ENCODE measurements around the gene ANP32E. TPM values are rescaled to one million over a fixed set of nuclear protein-coding genes. Genes with fewer than 3 reads are reported as not detected.

The ANP32E gene
- total and polyA plus RNA-seq, 2 of the 8 experiments (the other 6 are each of a cell fraction or from before 2014, with no cell fraction given): 20.7 to 123 TPM

GRCh38 chr1:150263549-150263948, 27.6 kb upstream of the ANP32E start:
- Histone ChIP-seq H2BK120ac (replicated peaks; ENCODE audit: low read depth, low read length) (no peak overlapping the region), H2AK5ac (ENCODE audit: low read depth, low read length) (no peak overlapping the region), H2AFZ (ENCODE audit: low read length) (no peak overlapping the region), H3K23ac (ENCODE audit: insufficient read length) (no peak overlapping the region), H4K20me1 (replicated peaks in 1 of 2; ENCODE audit: control insufficient read depth in 1 of 2, insufficient read depth in 2 of 2, low read length in 2 of 2) (peaks cover 3 to 4% of the 10 kb centered on the region in 2 experiments), H3K27ac (ENCODE audit: low read depth, low read length) (no peak overlapping the region), H3K56ac (replicated peaks; ENCODE audit: insufficient read length, low read depth, low read length) (no peak overlapping the region), H3K36me3 (ENCODE audit: control insufficient read depth in 2 of 4, insufficient read depth in 4 of 4, low read length in 3 of 4) (peaks cover 24 to 60% (median 48%) of the 10 kb centered on the region in 4 experiments), H3K14ac (ENCODE audit: insufficient read length) (no peak overlapping the region), H4K91ac (replicated peaks; ENCODE audit: insufficient read length, low read length) (no peak overlapping the region), H3K79me1 (ENCODE audit: low read depth, low read length) (peaks cover 16% of the 10 kb centered on the region; the same call in 1 of the 2 replicates), H3K4ac (replicated peaks; ENCODE audit: insufficient read length, low read depth, low read length) (no peak overlapping the region), H3K4me1 (replicated peaks in 1 of 4; ENCODE audit: control insufficient read depth in 3 of 4, insufficient read depth in 4 of 4, low read length in 3 of 4) (peaks cover 4 to 15% (median 11%) of the 10 kb centered on the region in 4 experiments; a peak in 6 of 7 replicates), H3K27me3 (replicated peaks in 1 of 4; ENCODE audit: control insufficient read depth in 3 of 4, extremely low read depth in 1 of 4, insufficient read depth in 3 of 4, low read length in 3 of 4) (no peaks in the 10 kb centered on the region), H3K9ac (replicated peaks in 1 of 4; ENCODE audit: extremely low read depth in 1 of 4, low read depth in 3 of 4, low read length in 3 of 4) (no peak overlapping the region), H4K5ac (ENCODE audit: insufficient read length, low read depth, low read length) (no peak overlapping the region), H2BK12ac (ENCODE audit: low read depth, low read length) (no peak overlapping the region), H3K4me3 (ENCODE audit: extremely low read depth in 1 of 4, insufficient read depth in 2 of 4, low read depth in 3 of 4, low read length in 4 of 4) (no peak overlapping the region), H4K8ac (ENCODE audit: extremely low read depth, insufficient read depth, low read length) (no peak overlapping the region), H3K23me2 (ENCODE audit: low read depth, low read length) (peaks cover 22% of the 10 kb centered on the region), H2BK20ac (ENCODE audit: low read length) (no peak overlapping the region), H3K9me3 (ENCODE audit: insufficient read depth in 2 of 2, low read depth in 1 of 2, low read length in 1 of 2) (no peaks in the 10 kb centered on the region), H3K79me2 (ENCODE audit: control insufficient read depth in 1 of 2, insufficient read depth in 2 of 2, low read length in 2 of 2) (peaks cover 11 to 35% of the 10 kb centered on the region in 2 experiments), H2BK5ac (ENCODE audit: low read depth, low read length) (no peak overlapping the region), H2BK15ac (ENCODE audit: low read length) (no peak overlapping the region), H3K18ac (ENCODE audit: extremely low read depth, low read length) (no peak overlapping the region), H3K4me2 (ENCODE audit: insufficient read depth in 1 of 2, low read depth in 2 of 2, low read length in 2 of 2) (no peak overlapping the region)
- ChIA-PET CTCF (ENCODE audit: partially characterized antibody) (interaction anchor here (1.1 to 17.5 kb wide), 3 partner anchors 9 to 53 kb away, joined by 3 to 326 read pairs (median 8); partner anchors contain the start of genes APH1A, C1orf54 and CIART), POLR2A (ENCODE audit: partially characterized antibody) (interaction anchor here (0.9 to 19.4 kb wide), 6 partner anchors 11 to 101 kb away, joined by 3 to 535 read pairs (median 4); partner anchors contain the start of genes APH1A, C1orf54 and CIART)
- FAIRE-seq: no peak
- WGBS, 2 experiments (ENCODE audit: extremely low coverage in 1 of 2, insufficient coverage in 1 of 2, insufficient read length in 1 of 2, insufficient replicate concordance in 2 of 2, low coverage in 1 of 2, low lambda C conversion rate in 2 of 2, missing lambda C conversion rate in 1 of 2): 90% methylated on average over 4 of the region's 6 CpGs; no CpG with 5 or more reads in 1 of the 2 experiments
- no peak for DNase-seq (ENCODE audit: low read depth in 1 of 2, low spot score in 2 of 2)
- TF ChIP-seq, protein P1, sequence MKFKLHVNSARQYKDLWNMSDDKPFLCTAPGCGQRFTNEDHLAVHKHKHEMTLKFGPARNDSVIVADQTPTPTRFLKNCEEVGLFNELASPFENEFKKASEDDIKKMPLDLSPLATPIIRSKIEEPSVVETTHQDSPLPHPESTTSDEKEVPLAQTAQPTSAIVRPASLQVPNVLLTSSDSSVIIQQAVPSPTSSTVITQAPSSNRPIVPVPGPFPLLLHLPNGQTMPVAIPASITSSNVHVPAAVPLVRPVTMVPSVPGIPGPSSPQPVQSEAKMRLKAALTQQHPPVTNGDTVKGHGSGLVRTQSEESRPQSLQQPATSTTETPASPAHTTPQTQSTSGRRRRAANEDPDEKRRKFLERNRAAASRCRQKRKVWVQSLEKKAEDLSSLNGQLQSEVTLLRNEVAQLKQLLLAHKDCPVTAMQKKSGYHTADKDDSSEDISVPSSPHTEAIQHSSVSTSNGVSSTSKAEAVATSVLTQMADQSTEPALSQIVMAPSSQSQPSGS (IDR thresholded peaks at IDR 0.05; ENCODE audit: low read length): no peak
- TF ChIP-seq FOSL1 (IDR thresholded peaks at IDR 0.05; ENCODE audit: insufficient read depth, low read depth, low read length): no peak

All from H1 (cell line).